CD4-positive, alpha-beta memory T cell (primary cell): ENCODE results near the gene GLRX5. TPM values are rescaled to one million over a fixed set of nuclear protein-coding genes. Genes with fewer than 3 reads are reported as not detected.

Source experiments
- CTCF ChIA-PET: fragments of 350-600 bp; sonication (Branson Sonifier 250); formaldehyde crosslinking; loops from one replicate; lab custom pipeline; 2021; ENCODE audit warnings: inconsistent platforms; ENCODE audit not compliant: partially characterized antibody; lab: Charles Lee
- POLR2A ChIA-PET: fragments of 350-600 bp; sonication (Branson Sonifier 250); formaldehyde crosslinking; loops from one replicate; lab custom pipeline; 2021; ENCODE audit not compliant: partially characterized antibody; lab: Charles Lee
- DNase-seq, 5 donors: peaks; one replicate each; pipeline versions ENCODE4 v3.0.0 to v3.0.0-alpha.2; 2020 to 2022; ENCODE audit warnings: mixed read lengths in 1 of 5
- H3K27ac ChIP-seq: one replicate; pipeline ENCODE4 v1.7.0; 2013; ENCODE audit warnings: low read depth, low read length
- H3K27me3 ChIP-seq: 2 replicates; pipeline ENCODE4 v1.7.0; 2013; ENCODE audit warnings: mild to moderate bottlenecking, low read length, moderate library complexity; ENCODE audit not compliant: insufficient read depth
- H3K36me3 ChIP-seq: 2 replicates; pipeline ENCODE4 v1.7.0; 2013; ENCODE audit warnings: mild to moderate bottlenecking, low read length, moderate library complexity; ENCODE audit not compliant: insufficient read depth
- H3K4me1 ChIP-seq: 2 replicates; pipeline ENCODE4 v1.7.0; 2013; ENCODE audit warnings: mild to moderate bottlenecking, low read length, moderate library complexity; ENCODE audit not compliant: insufficient read depth
- H3K4me3 ChIP-seq, 2 donors: one replicate each; pipeline ENCODE4 v1.7.0; 2013; ENCODE audit warnings: low read length in 2 of 2, mild to moderate bottlenecking in 1 of 2
- H3K9me3 ChIP-seq, 2 donors: one replicate each; pipeline ENCODE4 v1.7.0; 2013; ENCODE audit warnings: low read length in 2 of 2, control low read depth in 1 of 2; ENCODE audit not compliant: control insufficient read depth in 1 of 2
- H3K27ac Mint-ChIP-seq, 7 donors: one replicate each; pipeline ENCODE4 v1.8.0; 2020 to 2021; ENCODE audit warnings: mixed read lengths in 7 of 7, mild to moderate bottlenecking in 6 of 7, inconsistent platforms in 3 of 7, moderate library complexity in 3 of 7
- H3K27me3 Mint-ChIP-seq, 2 donors: one replicate each; pipeline ENCODE4 v1.8.0; 2020 to 2021; ENCODE audit warnings: mixed read lengths in 2 of 2
- H3K36me3 Mint-ChIP-seq, 2 donors: one replicate each; pipeline ENCODE4 v1.8.0; 2020 to 2021; ENCODE audit warnings: mixed read lengths in 2 of 2, inconsistent platforms in 1 of 2, mild to moderate bottlenecking in 1 of 2
- H3K4me1 Mint-ChIP-seq, 4 donors: one replicate each; pipeline ENCODE4 v1.8.0; 2020 to 2021; ENCODE audit warnings: mixed read lengths in 4 of 4, mild to moderate bottlenecking in 1 of 4
- H3K4me3 Mint-ChIP-seq, 8 donors: one replicate each; pipeline ENCODE4 v1.8.0; 2020 to 2021; ENCODE audit warnings: mixed read lengths in 8 of 8, mild to moderate bottlenecking in 7 of 8, moderate library complexity in 6 of 8, inconsistent platforms in 3 of 8
- H3K9me3 Mint-ChIP-seq, 8 donors: one replicate each; pipeline ENCODE4 v1.8.0; 2020 to 2021; ENCODE audit warnings: mixed read lengths in 8 of 8, mild to moderate bottlenecking in 5 of 8, inconsistent platforms in 3 of 8, moderate library complexity in 1 of 8
- intact Hi-C: fragments of 100-400 bp; cut with micrococcal nuclease; formaldehyde crosslinking; loops from one replicate; pipeline ENCODE4 v1.15.1; 2023
- polyA plus RNA-seq, 2 donors: library from polyadenylated mRNA; unstranded; fragments of 300-500 nt; fragmentation: Illumina TruSeq; gene quantifications; one replicate each; pipeline ENCODE4 v1.2.3, GENCODE V29; 2021
- total RNA-seq, 2 experiments: library from RNA; stranded (reverse); gene quantifications; one replicate each; pipeline ENCODE4 v1.2.3, GENCODE V29; 2021

The GLRX5 gene
- total and polyA plus RNA-seq, 4 experiments from 2014 or later, result 17.6 to 74.7 (median 39.5) TPM

- peaks cover 75% of the 10 kb centered on the region for H3K4me1 ChIP-seq
- H3K9me3 Mint-ChIP-seq, result no peaks in the 10 kb centered on the region
- peaks cover 17% of the 10 kb centered on the region for H3K36me3 ChIP-seq
- H3K36me3 Mint-ChIP-seq, result peaks cover 25 to 57% of the 10 kb centered on the region in 2 donors
- H3K4me3 Mint-ChIP-seq, result peak overlapping the region in 4 of 8 donors; percentile 8 to 66 (median 49)
- H3K27ac Mint-ChIP-seq, result peak overlapping the region; percentile 48 to 92 (median 76)
- POLR2A ChIA-PET, result interaction anchor here (1.2 to 3.1 kb wide), 5 partner anchors 9 to 40 kb away, joined by 3 to 13 read pairs (median 10); partner anchors contain the start of gene SYNE3
- H3K4me3 ChIP-seq, result no peak overlapping the region
- intact Hi-C loops, result no loop called here
- no peak overlapping the region for H3K27ac ChIP-seq
- H3K9me3 ChIP-seq, result no peaks in the 10 kb centered on the region
- DNase-seq, result no peak
- H3K27me3 ChIP-seq, result no peaks in the 10 kb centered on the region
- no peaks in the 10 kb centered on the region for H3K27me3 Mint-ChIP-seq
- H3K4me1 Mint-ChIP-seq, result peaks cover 58 to 91% (median 76%) of the 10 kb centered on the region in 4 donors
- CTCF ChIA-PET, result interaction anchor here (0.6 to 3.3 kb wide), 6 partner anchors 12 to 61 kb away, joined by 3 to 10 read pairs (median 4); partner anchors contain the start of gene SYNE3
Measured at GRCh38 chr14:95504135-95505029, 30.5 kb upstream of the GLRX5 start.

DNA sequence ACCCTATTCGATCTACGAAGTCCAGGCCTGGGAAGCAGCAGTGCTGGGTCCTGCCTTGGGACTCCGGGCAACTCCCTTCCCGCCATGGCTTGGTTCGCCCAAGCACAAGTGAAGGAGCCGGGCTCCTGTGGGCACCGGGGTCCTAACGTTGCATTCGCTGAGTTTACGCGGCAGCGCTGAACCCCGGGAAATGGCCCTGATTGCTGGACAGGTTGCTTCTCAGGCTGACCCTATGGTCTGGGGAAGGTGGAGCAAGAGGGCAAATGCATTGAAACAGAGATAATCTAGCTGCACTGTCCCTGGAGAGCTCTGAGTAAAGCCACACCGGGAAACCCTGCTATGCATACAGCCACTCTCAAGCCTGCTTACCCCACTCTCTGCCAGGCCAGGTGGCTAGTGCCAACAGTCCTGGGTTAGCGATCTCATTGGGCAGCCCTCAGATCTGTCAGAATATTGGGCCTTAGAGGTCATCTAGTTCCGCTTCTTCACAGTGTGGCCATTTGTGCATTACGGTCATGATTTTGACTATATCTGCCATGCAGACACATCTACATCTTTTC lies 29.7 kb upstream of the GLRX5 start:
- no peaks in the 10 kb centered on the region for H3K27me3 Mint-ChIP-seq
- peaks cover 20% of the 10 kb centered on the region for H3K36me3 ChIP-seq
- H3K36me3 Mint-ChIP-seq, result peaks cover 27 to 61% of the 10 kb centered on the region in 2 donors
- peaks cover 78% of the 10 kb centered on the region for H3K4me1 ChIP-seq
- POLR2A ChIA-PET, result interaction anchor here (1.2 to 3.1 kb wide), 7 partner anchors 9 to 40 kb away, joined by 3 to 13 read pairs (median 6); partner anchors contain the start of gene SYNE3
- CTCF ChIA-PET, result interaction anchor here (0.6 to 3.3 kb wide), 6 partner anchors 11 to 61 kb away, joined by 3 to 10 read pairs (median 4); partner anchors contain the start of gene SYNE3
- no peaks in the 10 kb centered on the region for H3K27me3 ChIP-seq
- H3K27ac ChIP-seq, result no peak overlapping the region
- no peak for DNase-seq
- no peak overlapping the region for H3K4me3 ChIP-seq
- H3K27ac Mint-ChIP-seq, result peak overlapping the region in 2 of 7 donors; percentile 52 to 53
- H3K4me3 Mint-ChIP-seq, result peak overlapping the region in 1 of 8 donors; percentile 16
- peaks cover 61 to 93% (median 77%) of the 10 kb centered on the region in 4 donors for H3K4me1 Mint-ChIP-seq
- H3K9me3 Mint-ChIP-seq, result no peaks in the 10 kb centered on the region
- intact Hi-C loops, result no loop called here
- H3K9me3 ChIP-seq, result no peaks in the 10 kb centered on the region

DNA sequence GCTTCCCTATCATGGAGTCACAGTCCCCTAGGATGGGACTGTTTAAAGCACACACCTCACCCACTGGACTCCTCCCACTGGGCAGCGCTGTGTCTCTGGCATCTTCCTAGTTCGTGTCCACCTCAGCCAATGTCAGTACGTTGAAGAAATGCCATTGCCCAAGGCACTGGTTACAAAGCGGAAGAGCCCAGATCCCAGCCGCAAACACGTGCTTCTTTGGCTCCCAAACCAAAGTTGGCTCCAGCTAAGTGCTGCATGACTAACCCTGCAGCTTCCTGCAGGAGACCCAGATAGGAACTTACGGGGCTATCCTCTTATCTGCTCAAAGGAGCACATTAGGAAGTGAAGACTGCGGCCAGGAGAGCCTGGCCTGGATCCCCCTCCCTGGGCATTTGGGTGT lies 27.7 kb upstream of the GLRX5 start:
- Histone ChIP-seq H3K27me3 (no peaks in the 10 kb centered on the region), H3K4me3 (no peak overlapping the region), H3K27ac (peak overlapping the region; percentile 3), H3K36me3 (peaks cover 13% of the 10 kb centered on the region), H3K4me1 (peaks cover 86% of the 10 kb centered on the region), H3K9me3 (no peaks in the 10 kb centered on the region)
- peak overlapping the region in 2 of 8 donors; percentile 13 to 34 for H3K4me3 Mint-ChIP-seq
- peaks cover 56 to 93% (median 74%) of the 10 kb centered on the region in 4 donors for H3K4me1 Mint-ChIP-seq
- POLR2A ChIA-PET, result interaction anchor here (2.3 kb wide), 1 partner anchor 16 kb away, joined by 6 read pairs; no protein-coding TSS in a partner anchor
- peak overlapping the region in 6 of 7 donors; percentile 29 to 75 (median 40) for H3K27ac Mint-ChIP-seq
- no peaks in the 10 kb centered on the region for H3K9me3 Mint-ChIP-seq
- no peak for DNase-seq
- no peaks in the 10 kb centered on the region for H3K27me3 Mint-ChIP-seq
- CTCF ChIA-PET, result interaction anchor here (1.3 to 1.6 kb wide), 2 partner anchors 11 to 65 kb away, joined by 3 to 5 read pairs; no protein-coding TSS in a partner anchor
- intact Hi-C loops, result no loop called here
- H3K36me3 Mint-ChIP-seq, result peaks cover 19 to 54% of the 10 kb centered on the region in 2 donors

DNA sequence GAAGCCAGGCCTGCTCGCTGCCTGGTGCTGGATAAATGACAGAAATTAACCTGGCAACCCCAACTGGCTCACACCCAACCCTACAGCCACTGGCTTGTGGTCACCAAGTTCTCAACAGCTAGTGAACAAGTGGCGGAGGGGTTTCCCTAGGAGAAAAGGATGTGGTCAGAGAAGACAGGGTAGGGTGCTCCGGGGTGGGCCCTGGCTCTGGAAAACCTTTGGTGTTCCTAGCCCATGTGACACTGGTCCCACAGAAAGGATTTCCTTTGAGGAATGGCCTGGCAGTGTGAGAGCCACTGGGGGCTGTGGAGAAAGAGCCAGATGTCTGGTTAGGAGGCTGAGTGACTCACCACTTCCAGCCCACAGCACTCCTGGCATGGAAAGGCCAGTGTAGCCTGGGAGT lies 27.1 kb upstream of the GLRX5 start:
- no peaks in the 10 kb centered on the region for H3K27me3 ChIP-seq
- peaks cover 80% of the 10 kb centered on the region for H3K4me1 ChIP-seq
- Mint-ChIP-seq H3K9me3 (no peaks in the 10 kb centered on the region), H3K27me3 (no peaks in the 10 kb centered on the region), H3K4me1 (peaks cover 52 to 89% (median 71%) of the 10 kb centered on the region in 4 donors), H3K27ac (peak overlapping the region; percentile 52 to 92 (median 71)), H3K4me3 (peak overlapping the region in 1 of 8 donors; percentile 7), H3K36me3 (peaks cover 19 to 49% of the 10 kb centered on the region in 2 donors)
- POLR2A ChIA-PET, result no interaction called here
- no peaks in the 10 kb centered on the region for H3K9me3 ChIP-seq
- peaks cover 13% of the 10 kb centered on the region for H3K36me3 ChIP-seq
- intact Hi-C loops, result no loop called here
- DNase-seq, result peak in 1 of 5 donors; percentile 49
- no peak overlapping the region for H3K4me3 ChIP-seq
- peak overlapping the region; percentile 3 for H3K27ac ChIP-seq
- CTCF ChIA-PET, result interaction anchor here (1.0 to 2.0 kb wide), 4 partner anchors 12 to 44 kb away, joined by 3 to 5 read pairs (median 4); no protein-coding TSS in a partner anchor

DNA sequence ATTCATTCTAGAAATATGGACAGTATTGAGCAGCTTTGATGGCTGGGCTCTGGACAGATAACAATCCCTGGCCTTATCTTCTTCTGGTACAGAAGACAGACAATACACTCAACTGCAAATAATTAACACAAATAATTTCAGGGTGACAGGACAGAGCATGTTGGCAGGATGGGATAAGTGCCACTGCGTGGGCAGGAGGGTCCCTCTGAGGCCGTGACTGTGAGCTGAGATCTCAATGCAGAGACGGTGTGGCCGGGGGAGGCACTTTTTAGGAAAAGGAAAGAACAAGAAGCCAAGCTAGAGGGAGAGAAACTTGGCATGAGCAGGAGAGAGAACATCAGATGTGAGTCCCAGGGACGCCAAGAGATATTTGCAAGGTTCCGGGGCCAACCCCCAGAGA lies 26.5 kb upstream of the GLRX5 start:
- intact Hi-C loops, result no loop called here

GRCh38 chr14:95509495-95509894 lies 25.4 kb upstream of the GLRX5 start:
- Mint-ChIP-seq H3K4me1 (peaks cover 52 to 89% (median 73%) of the 10 kb centered on the region in 4 donors), H3K27me3 (no peaks in the 10 kb centered on the region), H3K9me3 (no peaks in the 10 kb centered on the region), H3K27ac (peak overlapping the region in 5 of 7 donors; percentile 2 to 86 (median 79)), H3K36me3 (peaks cover 19 to 39% of the 10 kb centered on the region in 2 donors), H3K4me3 (no peak overlapping the region)
- CTCF ChIA-PET, result interaction anchor here (1.3 to 2.0 kb wide), 3 partner anchors 17 to 50 kb away, joined by 3 to 5 read pairs (median 5); no protein-coding TSS in a partner anchor
- Histone ChIP-seq H3K9me3 (no peaks in the 10 kb centered on the region), H3K27me3 (no peaks in the 10 kb centered on the region), H3K4me1 (peaks cover 79% of the 10 kb centered on the region), H3K4me3 (no peak overlapping the region), H3K27ac (no peak overlapping the region), H3K36me3 (peaks cover 13% of the 10 kb centered on the region)
- intact Hi-C loops, result no loop called here
- POLR2A ChIA-PET, result no interaction called here
- no peak for DNase-seq

More for the DNA sequence above, 26.5 kb upstream of the GLRX5 start:
- DNase-seq, result no peak
- no peaks in the 10 kb centered on the region for H3K9me3 Mint-ChIP-seq
- no peaks in the 10 kb centered on the region for H3K27me3 Mint-ChIP-seq
- H3K27ac Mint-ChIP-seq, result peak overlapping the region; percentile 15 to 92 (median 71)
- ChIA-PET POLR2A (interaction anchor here (1.2 kb wide), 1 partner anchor 15 kb away, joined by 5 read pairs; no protein-coding TSS in a partner anchor), CTCF (interaction anchor here (1.0 to 2.0 kb wide), 6 partner anchors 12 to 49 kb away, joined by 3 to 5 read pairs (median 4); no protein-coding TSS in a partner anchor)
- H3K27ac ChIP-seq, result peak overlapping the region; percentile 3
- H3K4me3 ChIP-seq, result no peak overlapping the region
- peaks cover 54 to 88% (median 73%) of the 10 kb centered on the region in 4 donors for H3K4me1 Mint-ChIP-seq
- H3K27me3 ChIP-seq, result no peaks in the 10 kb centered on the region
- H3K4me1 ChIP-seq, result peaks cover 80% of the 10 kb centered on the region
- H3K4me3 Mint-ChIP-seq, result peak overlapping the region in 5 of 8 donors; percentile 7 to 49 (median 20)
- H3K9me3 ChIP-seq, result no peaks in the 10 kb centered on the region
- H3K36me3 Mint-ChIP-seq, result peaks cover 19 to 46% of the 10 kb centered on the region in 2 donors
- H3K36me3 ChIP-seq, result peaks cover 13% of the 10 kb centered on the region
